ENCODE data around the gene RPL7A. TPM values are rescaled to one million over a fixed set of nuclear protein-coding genes. Genes with fewer than 3 reads are reported as not detected.

RPL7A gene
- total RNA-seq, 1 experiment from 2014 or later, result 2,747 TPM

DNA sequence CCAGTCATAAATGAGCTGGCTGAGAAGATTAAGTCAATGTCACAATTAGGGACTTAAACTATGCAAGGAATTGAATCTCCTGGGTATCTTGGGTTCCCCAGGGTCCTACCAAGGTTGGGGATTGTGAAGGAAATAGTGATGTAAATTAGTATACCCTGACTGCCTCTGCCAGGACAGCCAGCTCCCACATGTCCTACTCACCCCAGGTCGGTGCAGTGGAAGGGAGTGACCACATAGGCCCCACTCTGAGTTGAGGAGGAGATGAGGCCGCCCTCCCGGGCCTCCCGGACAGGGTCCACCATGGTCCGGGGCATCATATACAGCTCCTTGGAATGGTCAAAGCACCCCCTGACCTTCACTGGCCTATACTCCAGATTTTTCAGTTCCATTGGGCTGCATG lies 5.5 kb downstream of the RPL7A start:
- no peak overlapping the region for H3K4me3 Mint-ChIP-seq
- ChIA-PET CTCF (interaction anchor here (7.9 kb wide), 1 partner anchor 11 kb away, joined by 74 read pairs; no protein-coding TSS in a partner anchor), POLR2A (interaction anchor here (0.7 to 1.9 kb wide), 2 partner anchors 10 to 11 kb away, joined by 3 to 6 read pairs; no protein-coding TSS in a partner anchor)
- H3K4me1 Mint-ChIP-seq, result peaks cover 32% of the 10 kb centered on the region
- ATAC-seq (no peak), DNase-seq (ENCODE audit: low spot score) (no peak)
- no peak overlapping the region; the same call in 1 of the 2 replicates for H3K27ac Mint-ChIP-seq
- H3K36me3 Mint-ChIP-seq, result peaks cover 47% of the 10 kb centered on the region
- TF ChIP-seq AR (CRISPR knock-in tag; IDR thresholded peaks at IDR 0.05) (peak; percentile 67; the same call in 1 of the 2 replicates), IRF2 (CRISPR knock-in tag; IDR thresholded peaks at IDR 0.05; ENCODE audit: borderline replicate concordance, low read depth) (no peak)
- no peaks in the 10 kb centered on the region for H3K9me3 Mint-ChIP-seq
- H3K27me3 Mint-ChIP-seq (ENCODE audit: low read depth), result no peaks in the 10 kb centered on the region; the same call in 1 of the 2 replicates

- CTCF ChIA-PET, result interaction anchor here (1.2 to 7.9 kb wide), 5 partner anchors 12 to 169 kb away, joined by 3 to 74 read pairs (median 5); partner anchors contain the start of gene CACFD1
These were observed 6.7 kb downstream of the RPL7A start for GRCh38 chr9:133354766-133355165.

DNA sequence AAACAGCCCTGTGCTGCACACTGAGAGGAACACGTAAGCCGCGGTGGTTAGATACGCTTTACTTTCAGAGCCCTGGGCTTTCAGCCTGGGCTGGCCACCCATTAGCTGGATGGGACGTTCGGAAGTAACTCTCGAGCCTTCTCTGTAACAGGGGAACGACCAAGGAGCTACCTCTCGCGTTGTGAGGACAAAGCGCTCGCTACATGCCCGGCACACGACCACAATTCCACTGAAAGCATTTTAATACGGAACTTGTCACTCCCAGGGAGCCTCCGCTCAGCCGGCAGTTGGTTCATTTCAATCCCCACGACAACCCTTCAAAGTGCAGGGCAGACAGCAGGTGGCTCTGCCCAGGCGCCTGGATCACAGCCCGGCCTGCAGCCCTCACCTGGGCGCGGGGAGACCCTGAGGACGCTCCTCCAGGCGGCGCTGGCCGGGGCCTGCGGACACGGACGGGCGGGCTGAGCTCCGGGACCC lies 7.9 kb downstream of the RPL7A start:
- peak; percentile 26 for DNase-seq (ENCODE audit: low spot score)
- CTCF ChIA-PET, result interaction anchor here (0.6 to 7.9 kb wide), 10 partner anchors 8 to 212 kb away, joined by 3 to 74 read pairs (median 6); partner anchors contain the start of genes CACFD1, MED22 and RPL7A
- peak; percentile 2 for ATAC-seq
- H3K4me3 Mint-ChIP-seq, result peak overlapping the region; percentile 90
- H3K36me3 Mint-ChIP-seq, result peaks cover 33% of the 10 kb centered on the region
- no peaks in the 10 kb centered on the region for H3K27me3 Mint-ChIP-seq (ENCODE audit: low read depth)
- TF ChIP-seq CREB1 (CRISPR knock-in tag; IDR thresholded peaks at IDR 0.05) (no peak), OVOL2 (CRISPR knock-in tag; IDR thresholded peaks at IDR 0.05; ENCODE audit: borderline replicate concordance) (no peak), ZNF121 (CRISPR knock-in tag; IDR thresholded peaks at IDR 0.05) (no peak), ERG (CRISPR knock-in tag; IDR thresholded peaks at IDR 0.05) (no peak), ZNF138 (CRISPR knock-in tag; conservative IDR thresholded peaks at IDR 0.05) (no peak), ARID4B (CRISPR knock-in tag; IDR thresholded peaks at IDR 0.05; ENCODE audit: borderline replicate concordance) (no peak), ETV6 (CRISPR knock-in tag; IDR thresholded peaks at IDR 0.05) (no peak), JUN (CRISPR knock-in tag; IDR thresholded peaks at IDR 0.05) (no peak), GRHL2 (CRISPR knock-in tag; IDR thresholded peaks at IDR 0.05; ENCODE audit: insufficient replicate concordance, severe bottlenecking) (no peak), ZNF423 (CRISPR knock-in tag; IDR thresholded peaks at IDR 0.05) (no peak)
- TF ChIP-seq, protein P1, sequence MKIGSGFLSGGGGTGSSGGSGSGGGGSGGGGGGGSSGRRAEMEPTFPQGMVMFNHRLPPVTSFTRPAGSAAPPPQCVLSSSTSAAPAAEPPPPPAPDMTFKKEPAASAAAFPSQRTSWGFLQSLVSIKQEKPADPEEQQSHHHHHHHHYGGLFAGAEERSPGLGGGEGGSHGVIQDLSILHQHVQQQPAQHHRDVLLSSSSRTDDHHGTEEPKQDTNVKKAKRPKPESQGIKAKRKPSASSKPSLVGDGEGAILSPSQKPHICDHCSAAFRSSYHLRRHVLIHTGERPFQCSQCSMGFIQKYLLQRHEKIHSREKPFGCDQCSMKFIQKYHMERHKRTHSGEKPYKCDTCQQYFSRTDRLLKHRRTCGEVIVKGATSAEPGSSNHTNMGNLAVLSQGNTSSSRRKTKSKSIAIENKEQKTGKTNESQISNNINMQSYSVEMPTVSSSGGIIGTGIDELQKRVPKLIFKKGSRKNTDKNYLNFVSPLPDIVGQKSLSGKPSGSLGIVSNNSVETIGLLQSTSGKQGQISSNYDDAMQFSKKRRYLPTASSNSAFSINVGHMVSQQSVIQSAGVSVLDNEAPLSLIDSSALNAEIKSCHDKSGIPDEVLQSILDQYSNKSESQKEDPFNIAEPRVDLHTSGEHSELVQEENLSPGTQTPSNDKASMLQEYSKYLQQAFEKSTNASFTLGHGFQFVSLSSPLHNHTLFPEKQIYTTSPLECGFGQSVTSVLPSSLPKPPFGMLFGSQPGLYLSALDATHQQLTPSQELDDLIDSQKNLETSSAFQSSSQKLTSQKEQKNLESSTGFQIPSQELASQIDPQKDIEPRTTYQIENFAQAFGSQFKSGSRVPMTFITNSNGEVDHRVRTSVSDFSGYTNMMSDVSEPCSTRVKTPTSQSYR (CRISPR knock-in tag; IDR thresholded peaks at IDR 0.05), result no peak
- TF ChIP-seq, protein P2, sequence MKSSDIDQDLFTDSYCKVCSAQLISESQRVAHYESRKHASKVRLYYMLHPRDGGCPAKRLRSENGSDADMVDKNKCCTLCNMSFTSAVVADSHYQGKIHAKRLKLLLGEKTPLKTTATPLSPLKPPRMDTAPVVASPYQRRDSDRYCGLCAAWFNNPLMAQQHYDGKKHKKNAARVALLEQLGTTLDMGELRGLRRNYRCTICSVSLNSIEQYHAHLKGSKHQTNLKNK (CRISPR knock-in tag; IDR thresholded peaks at IDR 0.05), result no peak
- POLR2A ChIA-PET, result interaction anchor here (0.7 to 1.7 kb wide), 3 partner anchors 8 to 369 kb away, joined by 4 to 9 read pairs (median 7); partner anchors contain the start of genes MED22 and RPL7A
- H3K4me1 Mint-ChIP-seq, result peaks cover 17% of the 10 kb centered on the region
- H3K9me3 Mint-ChIP-seq, result no peaks in the 10 kb centered on the region
- H3K27ac Mint-ChIP-seq, result no peak overlapping the region; the same call in 1 of the 2 replicates

More at GRCh38 chr9:133354766-133355165, 6.7 kb downstream of the RPL7A start:
- Mint-ChIP-seq H3K9me3 (no peaks in the 10 kb centered on the region), H3K36me3 (peaks cover 42% of the 10 kb centered on the region), H3K27ac (no peak overlapping the region), H3K4me1 (peaks cover 20% of the 10 kb centered on the region), H3K27me3 (ENCODE audit: low read depth) (no peaks in the 10 kb centered on the region), H3K4me3 (peak overlapping the region; percentile 90)
- TF ChIP-seq IRF1 (CRISPR knock-in tag; IDR thresholded peaks at IDR 0.05), result no peak
- TF ChIP-seq ZNF138 (CRISPR knock-in tag; conservative IDR thresholded peaks at IDR 0.05), result no peak
- no peak for TF ChIP-seq RELA (CRISPR knock-in tag; IDR thresholded peaks at IDR 0.05; ENCODE audit: borderline replicate concordance)
- DNase-seq (ENCODE audit: low spot score) (no peak), ATAC-seq (no peak)
- POLR2A ChIA-PET, result interaction anchor here (1.0 kb wide), 1 partner anchor 13 kb away, joined by 3 read pairs; no protein-coding TSS in a partner anchor

Measured in WTC11 (cell line).